Stimulated activated CD8-positive, alpha-beta memory T cell treated with anti-CD3 and anti-CD28 coated beads, Interleukin-15, amount 100 ng/mL, for 24 hours (primary cell): ENCODE results near the gene SMC1A.

Source experiments
- DNase-seq: peaks from one replicate; pipeline ENCODE4 v3.0.0-alpha.2; 2020; ENCODE audit warnings: low read depth

The SMC1A gene

GRCh38 chrX:53340852-53341645 lies 81.4 kb downstream of the SMC1A start:
- no peak for DNase-seq

- no peak for DNase-seq
Observed at GRCh38 chrX:53337101-53337500, 85.4 kb downstream of the SMC1A start.

- no peak for DNase-seq
Observed at GRCh38 chrX:53333853-53334252, 88.6 kb downstream of the SMC1A start.

- DNase-seq: no peak
Observed at GRCh38 chrX:53332204-53332603, 90.2 kb downstream of the SMC1A start.

GRCh38 chrX:53330331-53330730 lies 92.1 kb downstream of the SMC1A start:
- DNase-seq: no peak

- no peak for DNase-seq
Observed at GRCh38 chrX:53324803-53325202, 97.7 kb downstream of the SMC1A start.
